ENCODE results near the gene RFX3.

- TF ChIP-seq ZHX1 (CRISPR knock-in tag; IDR thresholded peaks at IDR 0.05; ENCODE audit: low read depth) (no peak), EZH2 (conservative IDR thresholded peaks at IDR 0.05; ENCODE audit: low read depth, low read length) (no peak), PBX3 (CRISPR knock-in tag; IDR thresholded peaks at IDR 0.05; ENCODE audit: borderline replicate concordance) (no peak), ZKSCAN1 (IDR thresholded peaks at IDR 0.05; ENCODE audit: low read length) (no peak), UBTF (CRISPR knock-in tag; IDR thresholded peaks at IDR 0.05) (no peak), CTCF (CRISPR knock-in tag; IDR thresholded peaks at IDR 0.05) (no peak), POLR2AphosphoS5 (IDR thresholded peaks at IDR 0.05; ENCODE audit: low read depth, low read length) (no peak), HNF4A (CRISPR knock-in tag; IDR thresholded peaks at IDR 0.05) (no peak), TCF7L2 (IDR thresholded peaks at IDR 0.05; ENCODE audit: low read depth, low read length) (no peak), IRF2 (CRISPR knock-in tag; IDR thresholded peaks at IDR 0.05) (no peak), ZNF639 (CRISPR knock-in tag; conservative IDR thresholded peaks at IDR 0.05) (no peak)
These were observed 3.8 kb downstream of the RFX3 start for GRCh38 chr9:3521966-3522365.

Measured in HepG2 (cell line).